PC-9 (cell line): ENCODE measurements around the gene DOCK4. TPM values are rescaled to one million over a fixed set of nuclear protein-coding genes. Genes with fewer than 3 reads are reported as not detected.

ENCODE experiments used
- BruUV-seq: library from RNA; stranded (reverse); fragments of 400-500 nt; replicated peaks from 2 replicates; lab custom pipeline; 2021; lab: Mats Ljungman, UMichigan
- CTCF ChIA-PET: fragments of 300-600 bp; sonication (Branson Sonifier 250); formaldehyde crosslinking; loops from one replicate; lab custom pipeline; 2022; ENCODE audit warnings: antibody characterized with exemption; lab: Charles Lee
- POLR2A ChIA-PET: fragments of 300-600 bp; sonication (Branson Sonifier 250); formaldehyde crosslinking; loops from one replicate; lab custom pipeline; 2022; ENCODE audit warnings: antibody characterized with exemption; ENCODE audit not compliant: unreplicated experiment; lab: Charles Lee
- DNase-seq, 2 experiments: peaks; one replicate each; pipeline versions ENCODE4 v3.0.0 to v3.0.0-alpha.2; 2015 to 2022; ENCODE audit warnings: mixed read lengths in 1 of 2
- H2AFZ ChIP-seq: fragments of 200-600 bp; sonication (generic); 2 replicates; pipeline ENCODE4 v1.8.1; 2017; ENCODE audit warnings: antibody characterized with exemption
- H3F3A ChIP-seq: fragments of 200-600 bp; sonication (generic); 2 replicates; pipeline ENCODE4 v1.8.1; 2017; ENCODE audit warnings: antibody characterized with exemption, mild to moderate bottlenecking, low read depth; ENCODE audit not compliant: insufficient read depth
- H3K27ac ChIP-seq: fragments of 200-600 bp; sonication (generic); 2 replicates; pipeline ENCODE4 v1.6.1; 2016; ENCODE audit warnings: mixed run types
- H3K27me3 ChIP-seq: fragments of 200-600 bp; sonication (generic); 2 replicates; pipeline ENCODE4 v1.6.1; 2016; ENCODE audit warnings: low read depth, mixed run types; ENCODE audit not compliant: insufficient read depth
- H3K36me3 ChIP-seq: fragments of 200-600 bp; sonication (generic); 2 replicates; pipeline ENCODE4 v1.6.1; 2016; ENCODE audit warnings: low read depth, mixed run types
- H3K4me1 ChIP-seq: fragments of 200-600 bp; sonication (generic); replicated peaks from 2 replicates; pipeline ENCODE4 v1.6.1; 2016; ENCODE audit warnings: mixed run types; ENCODE audit not compliant: insufficient read depth
- H3K4me2 ChIP-seq: fragments of 200-600 bp; sonication (generic); 2 replicates; pipeline ENCODE4 v1.6.1; 2017; ENCODE audit warnings: mixed run types
- H3K4me3 ChIP-seq: fragments of 200-600 bp; sonication (generic); 2 replicates; pipeline ENCODE4 v1.6.1; 2016; ENCODE audit warnings: mixed run types
- H3K79me2 ChIP-seq: fragments of 200-600 bp; sonication (generic); 2 replicates; pipeline ENCODE4 v1.6.1; 2017; ENCODE audit warnings: low read depth, mixed run types
- H3K9me2 ChIP-seq: fragments of 200-600 bp; sonication (generic); 2 replicates; pipeline ENCODE4 v1.8.1; 2017; ENCODE audit warnings: mild to moderate bottlenecking; ENCODE audit not compliant: insufficient read depth
- H3K9me3 ChIP-seq: fragments of 200-600 bp; sonication (generic); 2 replicates; pipeline ENCODE4 v1.8.1; 2016; ENCODE audit warnings: low read depth; ENCODE audit not compliant: insufficient read depth
- H4K20me1 ChIP-seq: fragments of 200-600 bp; sonication (generic); 2 replicates; pipeline ENCODE4 v1.8.1; 2017; ENCODE audit not compliant: insufficient read depth
- CTCF ChIP-seq: fragments of 200-600 bp; sonication (generic); conservative IDR thresholded peaks from 2 replicates; pipeline ENCODE4 v1.6.1; 2017; ENCODE audit warnings: mixed run types, antibody characterized with exemption, mild to moderate bottlenecking, moderate library complexity
- EZH2 ChIP-seq: fragments of 200-600 bp; sonication (generic); IDR thresholded peaks from 2 replicates; pipeline ENCODE4 v1.8.0; 2017; ENCODE audit warnings: antibody characterized with exemption, low read depth
- intact Hi-C: fragments of 100-400 bp; cut with micrococcal nuclease; formaldehyde crosslinking; loops from one replicate; pipeline ENCODE4 v1.10.0; 2022; ENCODE audit not compliant: unreplicated experiment
- total RNA-seq: library from RNA; stranded (reverse); gene quantifications from 2 replicates; pipeline ENCODE4 v1.2.3, GENCODE V29; 2021

The DOCK4 gene
- total RNA-seq, 1 experiment from 2014 or later, result 0.98 TPM

GRCh38 chr7:112193915-112194502, 12.2 kb downstream of the DOCK4 start:
- no peaks in the 10 kb centered on the region for H3K36me3 ChIP-seq
- H3K4me2 ChIP-seq, result no peak overlapping the region
- DNase-seq, result no peak
- no peaks in the 10 kb centered on the region for H3K79me2 ChIP-seq
- peaks cover 18% of the 10 kb centered on the region for H3K4me1 ChIP-seq
- no peaks in the 10 kb centered on the region for H3K9me3 ChIP-seq
- H4K20me1 ChIP-seq, result no peaks in the 10 kb centered on the region
- CTCF ChIA-PET, result no interaction called here
- no peak overlapping the region for H3K4me3 ChIP-seq
- H3K27me3 ChIP-seq, result no peaks in the 10 kb centered on the region
- no peak overlapping the region for H3K27ac ChIP-seq
- POLR2A ChIA-PET, result no interaction called here
- no peak for TF ChIP-seq CTCF
- no peak for TF ChIP-seq EZH2
- no peak overlapping the region for H2AFZ ChIP-seq
- peaks cover 16% of the 10 kb centered on the region; the same call in 1 of the 2 replicates for H3F3A ChIP-seq
- BruUV-seq, result no TSS peak
- intact Hi-C loops, result loop anchor here (5.0 kb wide), 1 partner anchor 112 kb away; no protein-coding TSS in a partner anchor
- no peaks in the 10 kb centered on the region for H3K9me2 ChIP-seq

GRCh38 chr7:112192236-112193154, 13.7 kb downstream of the DOCK4 start:
- Histone ChIP-seq H3K4me3 (no peak overlapping the region), H3F3A (peaks cover 10% of the 10 kb centered on the region; the same call in 1 of the 2 replicates), H3K79me2 (no peaks in the 10 kb centered on the region), H4K20me1 (no peaks in the 10 kb centered on the region), H3K27me3 (no peaks in the 10 kb centered on the region), H3K4me2 (peak overlapping the region; percentile 3; the same call in 1 of the 2 replicates), H3K36me3 (no peaks in the 10 kb centered on the region), H3K9me2 (no peaks in the 10 kb centered on the region), H3K9me3 (no peaks in the 10 kb centered on the region), H3K4me1 (peaks cover 11% of the 10 kb centered on the region), H2AFZ (no peak overlapping the region), H3K27ac (peak overlapping the region; percentile 48)
- no TSS peak for BruUV-seq
- DNase-seq, result peak in 1 of 2 experiments; percentile 73
- ChIA-PET CTCF (no interaction called here), POLR2A (interaction anchor here (0.7 kb wide), 1 partner anchor 22 kb away, joined by 4 read pairs; no protein-coding TSS in a partner anchor)
- intact Hi-C loops, result loop anchor here (5.0 kb wide), 1 partner anchor 110 kb away; no protein-coding TSS in a partner anchor
- TF ChIP-seq EZH2, result no peak
- no peak for TF ChIP-seq CTCF

GRCh38 chr7:112190120-112190519, 16.1 kb downstream of the DOCK4 start:
- H3K9me3 ChIP-seq, result no peaks in the 10 kb centered on the region
- H3K36me3 ChIP-seq, result no peaks in the 10 kb centered on the region
- no peak overlapping the region for H3K27ac ChIP-seq
- POLR2A ChIA-PET, result no interaction called here
- no peak overlapping the region for H3K4me3 ChIP-seq
- BruUV-seq, result no TSS peak
- no peaks in the 10 kb centered on the region for H3K9me2 ChIP-seq
- intact Hi-C loops, result loop anchor here (5.0 kb wide), 1 partner anchor 108 kb away; no protein-coding TSS in a partner anchor
- no peaks in the 10 kb centered on the region for H4K20me1 ChIP-seq
- no peak for TF ChIP-seq EZH2
- TF ChIP-seq CTCF, result no peak
- H3F3A ChIP-seq, result peaks cover 10% of the 10 kb centered on the region; the same call in 1 of the 2 replicates
- CTCF ChIA-PET, result no interaction called here
- no peak overlapping the region for H3K4me2 ChIP-seq
- H3K79me2 ChIP-seq, result no peaks in the 10 kb centered on the region
- no peaks in the 10 kb centered on the region for H3K27me3 ChIP-seq
- no peak overlapping the region for H2AFZ ChIP-seq
- H3K4me1 ChIP-seq, result peaks cover 11% of the 10 kb centered on the region
- no peak for DNase-seq
